ENCODE measurements around the gene HSPA1B. TPM values are rescaled to one million over a fixed set of nuclear protein-coding genes. Genes with fewer than 3 reads are reported as not detected.
A peak's percentile ranks its signal among the peaks of the same experiment; 100 is the strongest.
"Not testable (repeated sequence)": the region's sequence is repeated elsewhere in the genome, so short reads cannot be mapped to it uniquely, and the experiment has no call there.

The HSPA1B gene
- total RNA-seq, 4 donors from 2014 or later, result 378 to 549 (median 420) TPM

DNA sequence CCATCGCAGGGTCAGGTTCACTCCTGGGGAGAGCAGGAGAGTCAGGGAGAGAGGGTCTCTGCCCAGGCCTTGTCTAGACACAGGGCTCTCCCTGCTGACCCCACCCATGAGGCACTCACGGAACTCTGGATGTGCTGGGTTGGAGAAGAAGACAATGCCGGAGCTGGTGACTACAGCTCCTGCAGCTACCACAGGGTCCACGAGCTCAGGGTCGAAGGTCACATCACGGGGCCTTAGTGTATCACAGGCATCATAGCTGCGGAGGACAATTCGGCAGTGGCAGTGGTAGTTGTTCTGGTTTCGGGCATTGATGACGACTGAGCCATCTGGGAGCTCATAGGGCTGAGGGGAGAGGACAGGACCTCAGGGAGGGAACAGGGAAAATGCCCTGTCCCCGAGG is 32.4 kb downstream of the HSPA1B start:
- TF ChIP-seq POLR2A (IDR thresholded peaks at IDR 0.05), result no peak
- TF ChIP-seq, protein P1, sequence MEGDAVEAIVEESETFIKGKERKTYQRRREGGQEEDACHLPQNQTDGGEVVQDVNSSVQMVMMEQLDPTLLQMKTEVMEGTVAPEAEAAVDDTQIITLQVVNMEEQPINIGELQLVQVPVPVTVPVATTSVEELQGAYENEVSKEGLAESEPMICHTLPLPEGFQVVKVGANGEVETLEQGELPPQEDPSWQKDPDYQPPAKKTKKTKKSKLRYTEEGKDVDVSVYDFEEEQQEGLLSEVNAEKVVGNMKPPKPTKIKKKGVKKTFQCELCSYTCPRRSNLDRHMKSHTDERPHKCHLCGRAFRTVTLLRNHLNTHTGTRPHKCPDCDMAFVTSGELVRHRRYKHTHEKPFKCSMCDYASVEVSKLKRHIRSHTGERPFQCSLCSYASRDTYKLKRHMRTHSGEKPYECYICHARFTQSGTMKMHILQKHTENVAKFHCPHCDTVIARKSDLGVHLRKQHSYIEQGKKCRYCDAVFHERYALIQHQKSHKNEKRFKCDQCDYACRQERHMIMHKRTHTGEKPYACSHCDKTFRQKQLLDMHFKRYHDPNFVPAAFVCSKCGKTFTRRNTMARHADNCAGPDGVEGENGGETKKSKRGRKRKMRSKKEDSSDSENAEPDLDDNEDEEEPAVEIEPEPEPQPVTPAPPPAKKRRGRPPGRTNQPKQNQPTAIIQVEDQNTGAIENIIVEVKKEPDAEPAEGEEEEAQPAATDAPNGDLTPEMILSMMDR (IDR thresholded peaks at IDR 0.05), result no peak
- DNase-seq (ENCODE audit: low spot score in 2 of 2), result no peak
- H3K4me3 ChIP-seq (ENCODE audit: low read depth, poor library complexity, severe bottlenecking), result no peak overlapping the region
- WGBS, 2 donors, result 90 to 94% methylated on average over 5 to 11 of the region's 11 CpGs
- intact Hi-C loops (cut with DNase I; ENCODE audit: low total_unique reads), result no loop called here

DNA sequence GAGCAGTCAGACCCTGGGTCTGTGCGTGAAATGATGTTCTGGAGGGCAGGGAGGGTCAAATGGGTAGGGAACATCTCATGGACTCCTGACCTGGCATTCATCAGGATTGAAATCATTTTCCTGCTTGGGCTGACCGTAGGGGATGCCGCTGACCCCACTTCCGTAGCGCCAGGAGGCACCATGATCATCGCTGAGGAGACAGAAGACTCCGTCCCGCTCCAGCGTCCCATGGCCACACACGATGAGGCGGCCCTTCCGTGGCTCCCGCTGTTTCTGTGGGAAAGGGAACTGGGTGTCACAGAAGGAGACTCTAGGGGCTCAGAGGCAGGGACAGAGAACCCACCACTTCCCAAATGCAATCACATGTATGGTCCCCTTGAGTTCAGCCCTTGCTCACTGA is 32.8 kb downstream of the HSPA1B start:
- no peak for DNase-seq (ENCODE audit: low spot score in 2 of 2)
- no peak overlapping the region for H3K4me3 ChIP-seq (ENCODE audit: low read depth, poor library complexity, severe bottlenecking)
- WGBS, 2 donors, result 95% methylated on average over 12 to 13 of the region's 13 CpGs
- no peak for TF ChIP-seq POLR2A (IDR thresholded peaks at IDR 0.05)
- TF ChIP-seq, protein P1 (IDR thresholded peaks at IDR 0.05), result no peak
- intact Hi-C loops (cut with DNase I; ENCODE audit: low total_unique reads), result no loop called here

DNA sequence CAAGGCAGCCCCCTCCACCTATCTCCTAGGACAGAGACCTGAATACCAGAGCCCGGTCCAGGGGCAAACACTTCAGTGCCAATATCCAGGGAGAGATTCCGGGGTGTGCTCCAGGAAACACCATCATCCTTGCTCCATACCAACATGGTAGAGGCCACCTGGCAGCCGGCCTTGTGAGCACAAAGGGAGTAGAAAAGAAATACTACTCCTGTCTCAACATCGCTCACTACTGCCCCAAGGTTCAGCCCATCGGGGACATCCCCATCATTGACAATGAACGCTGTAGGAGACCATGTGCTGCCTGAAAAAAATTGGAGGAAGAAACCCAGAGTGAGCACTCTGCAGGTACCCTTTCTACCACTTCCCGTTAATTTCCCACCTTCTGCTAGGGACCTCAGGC is 33.6 kb downstream of the HSPA1B start:
- no peak for DNase-seq (ENCODE audit: low spot score in 2 of 2)
- intact Hi-C loops (cut with DNase I; ENCODE audit: low total_unique reads), result no loop called here
- WGBS, 2 donors, result 93 to 94% methylated on average over 7 of the region's 7 CpGs
- no peak for TF ChIP-seq POLR2A (IDR thresholded peaks at IDR 0.05)
- TF ChIP-seq, protein P1 (IDR thresholded peaks at IDR 0.05), result no peak
- no peak overlapping the region for H3K4me3 ChIP-seq (ENCODE audit: low read depth, poor library complexity, severe bottlenecking)

GRCh38 chr6:31861919-31862343 is 34.4 kb downstream of the HSPA1B start:
- intact Hi-C loops (cut with DNase I; ENCODE audit: low total_unique reads), result no loop called here
- TF ChIP-seq POLR2A (IDR thresholded peaks at IDR 0.05), result no peak
- TF ChIP-seq, protein P1 (IDR thresholded peaks at IDR 0.05), result no peak
- 36 to 48% methylated on average over 17 of the region's 17 CpGs for WGBS, 2 donors
- H3K4me3 ChIP-seq (ENCODE audit: low read depth, poor library complexity, severe bottlenecking), result peak overlapping the region; percentile 53
- no peak for DNase-seq (ENCODE audit: low spot score in 2 of 2)

DNA sequence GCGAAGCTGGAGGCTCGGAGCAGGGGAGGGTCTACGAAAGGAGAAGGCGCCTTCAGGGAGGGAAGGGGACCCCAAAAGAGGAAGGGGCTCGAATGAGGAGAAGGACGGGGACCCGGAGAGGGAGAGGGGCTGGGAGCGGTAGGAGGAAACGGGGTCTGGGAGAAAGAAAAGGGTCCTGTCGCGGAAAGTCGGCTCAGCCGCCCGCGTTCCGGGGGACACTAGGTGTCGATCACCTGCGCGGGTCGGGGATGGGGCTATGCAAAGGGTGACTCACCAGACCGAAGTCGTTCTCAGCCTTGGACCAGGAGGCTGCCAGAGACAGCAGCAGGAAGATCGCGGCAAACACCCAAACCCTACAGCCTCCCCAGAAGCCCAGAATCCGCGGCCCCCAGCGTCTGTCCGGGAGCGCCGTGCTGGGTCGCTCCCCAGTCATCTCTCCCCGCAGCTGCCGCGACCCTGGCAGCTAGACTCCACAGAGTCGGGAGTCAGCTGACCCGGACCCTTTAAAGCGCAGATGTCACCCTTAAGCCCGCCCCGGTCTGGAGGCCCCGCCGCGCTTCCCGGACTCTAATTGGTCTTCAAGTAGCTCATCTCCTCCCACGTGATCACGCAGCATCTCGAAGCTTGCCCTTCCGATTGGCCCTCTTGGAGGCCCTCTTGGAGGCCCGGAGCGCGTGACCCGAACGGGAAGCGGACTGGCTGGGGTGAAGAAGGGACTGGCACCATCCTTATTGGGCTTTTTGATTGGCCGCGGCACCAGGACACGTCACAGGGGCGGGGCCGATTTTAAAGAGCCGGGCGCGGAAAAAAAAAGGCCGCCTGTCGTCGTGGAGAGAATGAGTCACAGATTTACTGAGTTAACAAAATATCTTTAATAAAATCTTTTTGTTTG is 35.1 kb downstream of the HSPA1B start, which contains the start of gene NEU1:
Gene NEU1 (minus strand): TSS at position 478 of the 892 bp plus-strand sequence. CDS start 45 bp downstream, at position 433.
- H3K4me3 ChIP-seq (ENCODE audit: low read depth, poor library complexity, severe bottlenecking), result peak within 1 kb of the TSS; percentile 53
- DNase-seq (ENCODE audit: low spot score in 2 of 2), result peak; percentile 100
- 1% methylated on average over 53 to 64 of the region's 64 CpGs for WGBS, 2 donors
- TF ChIP-seq POLR2A (IDR thresholded peaks at IDR 0.05), result peak in 1 of 2 donors; percentile 89
- TF ChIP-seq, protein P1 (IDR thresholded peaks at IDR 0.05), result no peak
- intact Hi-C loops (cut with DNase I; ENCODE audit: low total_unique reads), result no loop called here

- WGBS, 2 donors, result 12 to 19% methylated on average over 16 of the region's 16 CpGs
- H3K4me3 ChIP-seq (ENCODE audit: low read depth, poor library complexity, severe bottlenecking), result peak overlapping the region; percentile 20
- intact Hi-C loops (cut with DNase I; ENCODE audit: low total_unique reads); DNase-seq (ENCODE audit: low spot score in 2 of 2): not testable (repeated sequence)
Measured at GRCh38 chr6:31864123-31864562, 36.6 kb downstream of the HSPA1B start.

All from lower leg skin (tissue), 4 donors.